PC-3 (cell line): ENCODE measurements around the gene CNTN2. TPM values are rescaled to one million over a fixed set of nuclear protein-coding genes. Genes with fewer than 3 reads are reported as not detected.
A peak's percentile ranks its signal among the peaks of the same experiment; 100 is the strongest.

Source experiments
- ATAC-seq: fragments of 200-7000 bp; cut with Tn5 transposase; 2 replicates; pipeline ENCODE4 v1.9.1; 2020; ENCODE audit warnings: mild to moderate bottlenecking, moderate library complexity
- BruUV-seq: library from RNA; stranded (reverse); fragments of 400-500 nt; replicated peaks from 2 replicates; lab custom pipeline; 2021; lab: Mats Ljungman, UMichigan
- CTCF ChIA-PET: fragments of 300-600 bp; sonication (Branson Sonifier 250); formaldehyde crosslinking; loops from one replicate; lab custom pipeline; 2022; ENCODE audit warnings: antibody characterized with exemption; lab: Charles Lee
- POLR2A ChIA-PET: fragments of 300-600 bp; sonication (Branson Sonifier 250); formaldehyde crosslinking; loops from one replicate; lab custom pipeline; 2022; ENCODE audit warnings: antibody characterized with exemption; ENCODE audit not compliant: unreplicated experiment; lab: Charles Lee
- DNase-seq: peaks from one replicate; pipeline ENCODE4 v3.0.0-alpha.2; 2015
- H2AFZ ChIP-seq: fragments of 300-600 bp; sonication (generic); 2 replicates; pipeline ENCODE4 v1.6.0; 2016; ENCODE audit warnings: antibody characterized with exemption, low read length
- H3F3A ChIP-seq: fragments of 300-600 bp; sonication (generic); one replicate; pipeline ENCODE4 v1.6.0; 2017; ENCODE audit warnings: antibody characterized with exemption, low read length, control low read depth, mild to moderate bottlenecking; ENCODE audit not compliant: unreplicated experiment
- H3K27ac ChIP-seq: fragments of 300-600 bp; sonication (generic); 2 replicates; pipeline ENCODE4 v1.5.1; 2016; ENCODE audit warnings: mild to moderate bottlenecking, low read length
- H3K27me3 ChIP-seq: fragments of 300-600 bp; sonication (generic); 2 replicates; pipeline ENCODE4 v1.6.1; 2016; ENCODE audit warnings: low read length, mixed read lengths
- H3K36me3 ChIP-seq: fragments of 300-600 bp; sonication (generic); 2 replicates; pipeline ENCODE4 v1.6.1; 2016; ENCODE audit warnings: low read depth, mixed run types, low read length, mixed read lengths
- H3K4me1 ChIP-seq: fragments of 300-600 bp; sonication (generic); 2 replicates; pipeline ENCODE4 v1.5.1; 2016; ENCODE audit warnings: low read length; ENCODE audit not compliant: insufficient read depth
- H3K4me2 ChIP-seq: fragments of 300-600 bp; sonication (generic); 2 replicates; pipeline ENCODE4 v1.6.0; 2016; ENCODE audit warnings: low read length
- H3K4me3 ChIP-seq: fragments of 300-600 bp; sonication (generic); 2 replicates; pipeline ENCODE4 v1.5.1; 2016; ENCODE audit warnings: mild to moderate bottlenecking, low read length, mixed read lengths
- H3K79me2 ChIP-seq: fragments of 300-600 bp; sonication (generic); 2 replicates; pipeline ENCODE4 v1.6.1; 2017; ENCODE audit warnings: low read length, mixed read lengths
- H3K9ac ChIP-seq: fragments of 300-600 bp; sonication (generic); 2 replicates; pipeline ENCODE4 v1.6.0; 2016; ENCODE audit warnings: mild to moderate bottlenecking, low read length
- H3K9me2 ChIP-seq: fragments of 300-600 bp; sonication (generic); replicated peaks from 2 replicates; pipeline ENCODE4 v1.6.1; 2016; ENCODE audit warnings: mixed run types, low read length, mixed read lengths
- H3K9me3 ChIP-seq: fragments of 300-600 bp; sonication (generic); 2 replicates; pipeline ENCODE4 v1.6.1; 2016; ENCODE audit warnings: low read length, mixed read lengths
- H4K20me1 ChIP-seq: fragments of 300-600 bp; sonication (generic); 2 replicates; pipeline ENCODE4 v1.6.1; 2016; ENCODE audit warnings: low read length, mixed read lengths
- EZH2 ChIP-seq: fragments of 300-600 bp; sonication (generic); IDR thresholded peaks from one replicate; pipeline ENCODE4 v1.6.1; 2017; ENCODE audit warnings: antibody characterized with exemption, mild to moderate bottlenecking, low read length; ENCODE audit not compliant: unreplicated experiment
- EZH2phosphoT487 ChIP-seq: fragments of 300-600 bp; sonication (generic); IDR thresholded peaks from 2 replicates; pipeline ENCODE4 v1.6.1; 2018; ENCODE audit warnings: mild to moderate bottlenecking, antibody characterized with exemption, low read length, borderline replicate concordance
- intact Hi-C: fragments of 100-400 bp; cut with micrococcal nuclease; formaldehyde crosslinking; loops from 2 replicates; pipeline ENCODE4 v1.9.0; 2023
- total RNA-seq: library from RNA; depleted of rRNA; stranded (reverse); fragments of >200 nt; gene quantifications from 2 replicates; pipeline ENCODE4 v1.2.3, GENCODE V29; 2014
- TF ChIP-seq, protein P1 (sequence below): fragments of 300-600 bp; sonication (generic); conservative IDR thresholded peaks from 2 replicates; pipeline ENCODE4 v1.5.1; 2017; ENCODE audit warnings: antibody characterized with exemption, low read depth, mild to moderate bottlenecking, low read length

CNTN2 gene
- total RNA-seq, 1 experiment from 2014 or later = 0.07 TPM

DNA sequence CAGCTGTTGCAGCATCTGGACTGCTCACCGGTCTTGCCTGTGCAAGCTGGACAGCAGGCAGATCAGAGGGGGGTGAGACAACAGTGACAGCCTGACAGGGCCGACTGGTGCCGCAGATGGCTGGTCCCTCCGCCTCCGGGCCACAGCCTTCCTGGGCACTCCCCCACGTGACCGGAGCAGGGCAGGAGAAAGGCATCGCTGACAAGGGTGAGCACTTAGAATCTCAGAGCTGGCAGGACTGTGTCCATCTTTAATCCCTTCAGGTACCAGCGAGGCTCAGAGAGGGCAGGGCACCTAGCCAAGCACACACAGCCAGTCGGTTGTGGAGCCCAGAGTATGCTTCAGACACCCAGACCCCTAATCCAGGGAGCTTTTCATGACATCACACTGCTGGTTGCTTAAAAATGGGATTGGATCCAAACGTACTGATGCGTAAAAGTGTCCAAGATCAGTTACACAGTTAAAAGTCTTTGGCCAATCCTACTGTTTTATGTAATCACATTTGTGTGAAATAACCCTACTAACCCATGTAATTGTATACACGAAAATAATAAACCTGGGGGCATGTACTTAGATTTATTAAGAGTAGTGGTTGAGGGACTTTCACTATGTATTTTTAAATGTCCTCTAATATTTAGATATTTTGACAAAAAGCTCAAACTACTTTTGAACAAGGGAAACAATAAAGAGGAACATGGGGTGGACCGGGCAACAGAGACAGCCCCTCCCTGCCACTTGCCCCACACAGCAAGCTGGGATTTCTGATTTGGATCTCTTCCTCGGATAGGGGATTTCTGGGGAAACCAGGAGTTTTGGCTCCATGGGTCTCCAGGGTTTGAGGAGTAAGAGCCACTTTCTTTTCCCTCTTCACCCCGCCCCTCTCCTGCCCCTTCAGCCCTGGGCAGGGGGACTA is 758 bp upstream of the CNTN2 start:
- Histone ChIP-seq H3K4me1 (no peaks in the 10 kb centered on the region), H3K27me3 (peaks cover 94% of the 10 kb centered on the region), H3F3A (no peaks in the 10 kb centered on the region), H3K79me2 (no peaks in the 10 kb centered on the region), H3K36me3 (no peaks in the 10 kb centered on the region), H3K9me2 (no peaks in the 10 kb centered on the region), H2AFZ (no peak overlapping the region), H3K9ac (no peak overlapping the region), H3K9me3 (no peaks in the 10 kb centered on the region), H3K4me2 (no peak overlapping the region), H3K4me3 (no peak overlapping the region), H3K27ac (no peak overlapping the region), H4K20me1 (no peaks in the 10 kb centered on the region)
- CTCF ChIA-PET = no interaction called here
- BruUV-seq = no TSS peak
- TF ChIP-seq EZH2phosphoT487 (no peak), EZH2 (peak; percentile 59)
- TF ChIP-seq, protein P1, sequence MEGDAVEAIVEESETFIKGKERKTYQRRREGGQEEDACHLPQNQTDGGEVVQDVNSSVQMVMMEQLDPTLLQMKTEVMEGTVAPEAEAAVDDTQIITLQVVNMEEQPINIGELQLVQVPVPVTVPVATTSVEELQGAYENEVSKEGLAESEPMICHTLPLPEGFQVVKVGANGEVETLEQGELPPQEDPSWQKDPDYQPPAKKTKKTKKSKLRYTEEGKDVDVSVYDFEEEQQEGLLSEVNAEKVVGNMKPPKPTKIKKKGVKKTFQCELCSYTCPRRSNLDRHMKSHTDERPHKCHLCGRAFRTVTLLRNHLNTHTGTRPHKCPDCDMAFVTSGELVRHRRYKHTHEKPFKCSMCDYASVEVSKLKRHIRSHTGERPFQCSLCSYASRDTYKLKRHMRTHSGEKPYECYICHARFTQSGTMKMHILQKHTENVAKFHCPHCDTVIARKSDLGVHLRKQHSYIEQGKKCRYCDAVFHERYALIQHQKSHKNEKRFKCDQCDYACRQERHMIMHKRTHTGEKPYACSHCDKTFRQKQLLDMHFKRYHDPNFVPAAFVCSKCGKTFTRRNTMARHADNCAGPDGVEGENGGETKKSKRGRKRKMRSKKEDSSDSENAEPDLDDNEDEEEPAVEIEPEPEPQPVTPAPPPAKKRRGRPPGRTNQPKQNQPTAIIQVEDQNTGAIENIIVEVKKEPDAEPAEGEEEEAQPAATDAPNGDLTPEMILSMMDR = no peak
- no peak for DNase-seq
- POLR2A ChIA-PET = no interaction called here
- intact Hi-C loops = no loop called here
- no peak for ATAC-seq

DNA sequence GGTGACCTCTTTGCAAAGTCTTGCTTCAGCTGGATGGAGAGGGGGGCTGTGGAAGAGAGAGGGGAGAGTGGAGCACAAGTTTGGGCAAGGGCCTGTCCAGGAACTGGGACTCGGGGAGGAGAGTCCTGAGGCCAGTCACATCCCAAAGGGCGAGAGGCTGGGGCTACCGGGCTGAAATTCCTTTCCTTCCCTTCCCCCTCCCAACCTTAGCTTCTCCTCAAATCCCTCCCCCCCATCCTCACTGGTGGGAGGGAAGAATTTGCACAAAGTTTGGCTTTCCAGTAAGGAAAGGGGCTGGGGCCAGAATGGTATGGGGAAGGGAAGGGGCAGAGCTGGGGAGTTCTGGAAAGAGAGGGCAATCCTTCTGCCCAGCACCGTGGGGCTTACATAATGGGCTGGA is 854 bp downstream of the CNTN2 start:
- ChIA-PET CTCF (no interaction called here), POLR2A (no interaction called here)
- no peaks in the 10 kb centered on the region for H3K9me3 ChIP-seq
- H3K4me1 ChIP-seq = no peaks in the 10 kb centered on the region
- H3K4me2 ChIP-seq = no peak overlapping the region
- intact Hi-C loops = no loop called here
- H3K9me2 ChIP-seq = no peaks in the 10 kb centered on the region
- no peaks in the 10 kb centered on the region for H3K79me2 ChIP-seq
- H2AFZ ChIP-seq = no peak overlapping the region
- H3F3A ChIP-seq = no peaks in the 10 kb centered on the region
- peaks cover 98% of the 10 kb centered on the region for H3K27me3 ChIP-seq
- H3K9ac ChIP-seq = no peak overlapping the region
- H4K20me1 ChIP-seq = no peaks in the 10 kb centered on the region
- DNase-seq = no peak
- H3K27ac ChIP-seq = no peak overlapping the region
- TF ChIP-seq, protein P1 = no peak
- no peak for TF ChIP-seq EZH2
- TF ChIP-seq EZH2phosphoT487 = no peak
- H3K36me3 ChIP-seq = no peaks in the 10 kb centered on the region
- H3K4me3 ChIP-seq = no peak overlapping the region
- BruUV-seq = no TSS peak
- no peak for ATAC-seq

DNA sequence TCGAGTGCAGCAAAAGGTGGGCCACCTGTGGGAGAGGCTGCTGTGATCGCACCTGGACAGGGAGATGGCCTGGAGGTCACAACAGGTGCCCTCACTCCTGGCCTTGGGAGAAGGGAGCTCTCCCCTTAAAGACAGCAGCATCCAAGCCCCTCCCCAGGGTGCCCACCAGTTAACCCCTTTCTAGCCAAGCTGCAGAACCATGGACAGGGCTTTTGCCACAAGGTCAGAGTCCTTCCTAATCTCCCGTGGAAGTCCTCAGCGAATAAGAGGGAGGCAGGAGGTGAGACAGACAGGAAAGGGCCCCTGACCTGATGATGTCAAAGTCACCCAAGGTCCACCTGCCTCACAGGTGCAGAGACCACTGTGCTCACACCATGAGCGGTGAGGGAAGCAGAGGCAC is 1.7 kb downstream of the CNTN2 start:
- TF ChIP-seq, protein P1 = no peak
- H3K27me3 ChIP-seq = peaks cover 99% of the 10 kb centered on the region
- no peaks in the 10 kb centered on the region for H3K9me3 ChIP-seq
- ChIA-PET CTCF (interaction anchor here (0.7 kb wide), 1 partner anchor 21 kb away, joined by 3 read pairs; no protein-coding TSS in a partner anchor), POLR2A (no interaction called here)
- BruUV-seq = no TSS peak
- no peaks in the 10 kb centered on the region for H3K9me2 ChIP-seq
- no peaks in the 10 kb centered on the region for H3K4me1 ChIP-seq
- no peak overlapping the region for H3K27ac ChIP-seq
- DNase-seq (no peak), ATAC-seq (no peak)
- no peaks in the 10 kb centered on the region for H3K36me3 ChIP-seq
- intact Hi-C loops = no loop called here
- H4K20me1 ChIP-seq = no peaks in the 10 kb centered on the region
- no peak overlapping the region for H3K4me3 ChIP-seq
- no peak overlapping the region for H2AFZ ChIP-seq
- H3K79me2 ChIP-seq = no peaks in the 10 kb centered on the region
- no peak overlapping the region for H3K9ac ChIP-seq
- H3K4me2 ChIP-seq = no peak overlapping the region
- no peaks in the 10 kb centered on the region for H3F3A ChIP-seq
